Liver (tissue), 3 donors: Measurements from ENCODE around the gene CAPNS2.

Experiments used
- GABPA ChIP-seq, 2 donors: IDR thresholded peaks in 1 of 2; conservative IDR thresholded peaks in 1 of 2; 2 replicates each; pipeline ENCODE4 v1.6.1; 2016; ENCODE audit warnings: antibody characterized with exemption in 2 of 2, mild to moderate bottlenecking in 1 of 2, moderate library complexity in 1 of 2
- HNF4G ChIP-seq: IDR thresholded peaks from 2 replicates; pipeline ENCODE4 v1.6.1; 2016; ENCODE audit warnings: antibody characterized with exemption
- YY1 ChIP-seq: IDR thresholded peaks from 2 replicates; pipeline ENCODE4 v1.6.1; 2016; ENCODE audit warnings: antibody characterized with exemption, mild to moderate bottlenecking
- TF ChIP-seq, protein P1 (sequence below): fragments of 150-350 bp; IDR thresholded peaks from 2 replicates; pipeline ENCODE4 v1.5.1; 2017; ENCODE audit warnings: improper control_type of control experiment, low read depth, low read length; ENCODE audit not compliant: missing input control
- donor health status: healthy.
- donor health status: healthy.

DNA sequence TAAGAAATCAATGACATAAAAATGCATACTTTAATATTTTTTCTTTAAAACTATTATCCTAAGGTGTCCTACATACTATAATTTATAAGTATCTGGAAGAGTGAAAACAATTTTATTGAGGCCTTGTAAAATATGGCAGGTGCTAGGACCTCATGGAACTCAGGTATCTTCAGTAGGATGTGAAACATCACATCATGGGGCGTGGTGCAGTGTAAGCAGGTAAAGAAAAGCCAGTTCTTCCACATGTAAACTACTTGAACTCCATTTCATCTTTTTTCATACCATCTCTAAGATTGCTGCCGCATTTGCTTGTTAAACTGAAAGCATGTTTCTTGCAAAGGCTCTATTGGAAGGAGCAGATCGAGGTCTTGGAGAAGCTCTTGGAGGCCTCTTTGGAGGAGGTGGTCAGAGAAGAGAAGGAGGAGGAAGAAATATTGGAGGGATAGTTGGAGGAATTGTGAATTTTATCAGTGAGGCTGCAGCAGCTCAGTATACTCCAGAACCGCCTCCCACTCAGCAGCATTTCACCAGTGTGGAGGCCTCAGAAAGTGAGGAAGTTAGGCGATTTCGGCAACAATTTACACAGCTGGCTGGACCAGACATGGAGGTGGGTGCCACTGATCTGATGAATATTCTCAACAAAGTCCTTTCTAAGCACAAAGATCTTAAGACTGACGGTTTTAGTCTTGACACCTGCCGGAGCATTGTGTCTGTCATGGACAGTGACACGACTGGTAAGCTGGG lies at the start of gene CAPNS2:
- TF ChIP-seq HNF4G, result no peak
- TF ChIP-seq YY1, result no peak
- TF ChIP-seq, protein P1, sequence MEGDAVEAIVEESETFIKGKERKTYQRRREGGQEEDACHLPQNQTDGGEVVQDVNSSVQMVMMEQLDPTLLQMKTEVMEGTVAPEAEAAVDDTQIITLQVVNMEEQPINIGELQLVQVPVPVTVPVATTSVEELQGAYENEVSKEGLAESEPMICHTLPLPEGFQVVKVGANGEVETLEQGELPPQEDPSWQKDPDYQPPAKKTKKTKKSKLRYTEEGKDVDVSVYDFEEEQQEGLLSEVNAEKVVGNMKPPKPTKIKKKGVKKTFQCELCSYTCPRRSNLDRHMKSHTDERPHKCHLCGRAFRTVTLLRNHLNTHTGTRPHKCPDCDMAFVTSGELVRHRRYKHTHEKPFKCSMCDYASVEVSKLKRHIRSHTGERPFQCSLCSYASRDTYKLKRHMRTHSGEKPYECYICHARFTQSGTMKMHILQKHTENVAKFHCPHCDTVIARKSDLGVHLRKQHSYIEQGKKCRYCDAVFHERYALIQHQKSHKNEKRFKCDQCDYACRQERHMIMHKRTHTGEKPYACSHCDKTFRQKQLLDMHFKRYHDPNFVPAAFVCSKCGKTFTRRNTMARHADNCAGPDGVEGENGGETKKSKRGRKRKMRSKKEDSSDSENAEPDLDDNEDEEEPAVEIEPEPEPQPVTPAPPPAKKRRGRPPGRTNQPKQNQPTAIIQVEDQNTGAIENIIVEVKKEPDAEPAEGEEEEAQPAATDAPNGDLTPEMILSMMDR, result no peak
- no peak for TF ChIP-seq GABPA (IDR thresholded peaks at IDR 0.05 in 1 of 2, conservative IDR thresholded peaks at IDR 0.05 in 1 of 2)
